Astrocyte (in vitro differentiated cells and primary cell): Measurements from ENCODE around the gene LILRA1. TPM values are rescaled to one million over a fixed set of nuclear protein-coding genes. Genes with fewer than 3 reads are reported as not detected.
"Not testable (repeated sequence)": the region's sequence is repeated elsewhere in the genome, so short reads cannot be mapped to it uniquely, and the experiment has no call there.

ENCODE experiments used
- DNase-seq: peaks from one replicate; pipeline ENCODE4 v3.0.0-alpha.2; 2010; ENCODE audit warnings: low read depth
- FAIRE-seq: peaks from 2 replicates; lab custom pipeline; 2011; peaks lifted over from hg19 to GRCh38; lab: Jason Lieb, UNC
- H2AFZ ChIP-seq: 2 replicates; pipeline ENCODE4 v1.6.0; 2012; ENCODE audit warnings: low read depth, low read length, inconsistent platforms
- H3K27ac ChIP-seq: 2 replicates; pipeline ENCODE4 v1.5.1; 2011; ENCODE audit warnings: low read depth, low read length, inconsistent platforms
- H3K27me3 ChIP-seq: 2 replicates; pipeline ENCODE4 v1.6.0; 2011; ENCODE audit warnings: low read length, inconsistent platforms; ENCODE audit not compliant: insufficient read depth
- H3K36me3 ChIP-seq: 2 replicates; pipeline ENCODE4 v1.5.1; 2011; ENCODE audit warnings: low read length, inconsistent platforms; ENCODE audit not compliant: insufficient read depth
- H3K4me1 ChIP-seq: 2 replicates; pipeline ENCODE4 v1.5.1; 2011; ENCODE audit warnings: low read length, inconsistent platforms; ENCODE audit not compliant: insufficient read depth
- H3K4me2 ChIP-seq: 2 replicates; pipeline ENCODE4 v1.6.0; 2012; ENCODE audit warnings: low read length, inconsistent platforms
- H3K4me3 ChIP-seq: 2 replicates; pipeline ENCODE4 v1.5.1; 2011; ENCODE audit warnings: low read depth, mild to moderate bottlenecking, low read length, inconsistent platforms; ENCODE audit not compliant: insufficient read depth
- H3K79me2 ChIP-seq: 2 replicates; pipeline ENCODE4 v1.6.0; 2012; ENCODE audit warnings: mild to moderate bottlenecking, low read length, inconsistent platforms; ENCODE audit not compliant: insufficient read depth
- H3K9ac ChIP-seq: 2 replicates; pipeline ENCODE4 v1.6.0; 2012; ENCODE audit warnings: mild to moderate bottlenecking, low read length, inconsistent platforms
- H3K9me3 ChIP-seq: 2 replicates; pipeline ENCODE4 v1.5.1; 2012; ENCODE audit warnings: low read depth, mild to moderate bottlenecking, low read length, inconsistent platforms; ENCODE audit not compliant: insufficient read depth
- H4K20me1 ChIP-seq: 2 replicates; pipeline ENCODE4 v1.6.0; 2012; ENCODE audit warnings: low read length, inconsistent platforms; ENCODE audit not compliant: insufficient read depth
- H3K27ac Mint-ChIP-seq: one replicate; pipeline ENCODE4 v1.8.0; 2021; ENCODE audit warnings: mild to moderate bottlenecking, mixed read lengths; ENCODE audit not compliant: unreplicated experiment
- H3K27me3 Mint-ChIP-seq: one replicate; pipeline ENCODE4 v1.8.0; 2021; ENCODE audit warnings: low read depth, mixed read lengths; ENCODE audit not compliant: unreplicated experiment
- H3K36me3 Mint-ChIP-seq: one replicate; pipeline ENCODE4 v1.8.0; 2021; ENCODE audit warnings: low read depth, mixed read lengths; ENCODE audit not compliant: unreplicated experiment
- H3K4me1 Mint-ChIP-seq: one replicate; pipeline ENCODE4 v1.8.0; 2021; ENCODE audit warnings: low read depth, mixed read lengths; ENCODE audit not compliant: unreplicated experiment
- H3K4me3 Mint-ChIP-seq: one replicate; pipeline ENCODE4 v1.8.0; 2021; ENCODE audit warnings: mild to moderate bottlenecking, moderate library complexity, mixed read lengths; ENCODE audit not compliant: unreplicated experiment
- H3K9me3 Mint-ChIP-seq: one replicate; pipeline ENCODE4 v1.8.0; 2021; ENCODE audit warnings: mild to moderate bottlenecking, mixed read lengths; ENCODE audit not compliant: unreplicated experiment
- EZH2 ChIP-seq: IDR thresholded peaks from 2 replicates; pipeline ENCODE4 v1.6.1; 2012; ENCODE audit warnings: mild to moderate bottlenecking, low read length, inconsistent platforms; ENCODE audit not compliant: insufficient read depth
- total RNA-seq: library from RNA; stranded (reverse); gene quantifications from 2 replicates; pipeline ENCODE4 v1.2.1, GENCODE V29; 2021
- TF ChIP-seq, protein P1 (sequence below): IDR thresholded peaks from 2 replicates; pipeline ENCODE4 v1.5.1; 2011; ENCODE audit warnings: low read depth, mild to moderate bottlenecking, inconsistent platforms, low read length, moderate library complexity; ENCODE audit not compliant: insufficient read depth

The LILRA1 gene
- total RNA-seq, 1 donor from 2014 or later, result not detected

DNA sequence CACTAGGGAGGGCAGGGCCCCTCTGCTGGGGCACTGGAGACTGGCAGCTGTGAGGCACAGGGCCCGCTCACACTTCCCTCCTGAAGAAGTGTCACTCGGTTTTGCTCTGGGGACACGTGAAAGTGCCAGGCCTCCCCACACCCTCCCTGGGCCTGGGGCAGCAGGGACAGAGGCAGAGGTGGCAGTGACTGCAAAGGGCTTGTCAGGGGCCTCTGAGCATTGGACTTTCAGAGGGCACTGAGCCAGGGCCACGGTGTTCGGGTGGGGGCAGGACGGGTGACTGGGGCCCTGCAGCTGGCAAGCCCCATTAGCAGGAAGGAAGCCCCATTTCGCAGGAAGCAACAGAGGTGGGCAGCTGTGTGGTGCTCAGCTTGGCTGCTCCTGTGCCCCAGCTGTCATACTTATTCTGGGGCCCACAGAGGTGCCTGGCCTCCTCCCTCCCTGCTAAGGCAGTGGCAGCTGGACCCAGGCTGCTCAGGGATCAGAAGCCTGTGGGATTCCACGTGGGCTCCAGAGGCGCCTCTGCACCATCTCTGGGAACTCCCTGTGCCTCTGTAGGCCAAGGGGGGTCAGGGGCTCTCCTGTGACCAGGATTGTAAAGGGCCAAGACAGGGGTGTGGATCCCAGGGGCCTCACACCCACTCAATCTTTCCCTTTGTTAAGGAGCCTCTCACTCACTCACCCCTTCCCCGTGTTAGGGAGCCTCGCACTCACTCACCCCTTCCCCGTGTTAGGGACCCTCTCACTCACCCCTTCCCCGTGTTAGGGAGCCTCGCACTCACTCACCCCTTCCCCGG is 31.7 kb downstream of the LILRA1 start:
- H3K9me3 Mint-ChIP-seq, result peaks cover 21% of the 10 kb centered on the region
- not testable (repeated sequence) for H2AFZ ChIP-seq, H3K4me3 Mint-ChIP-seq

DNA sequence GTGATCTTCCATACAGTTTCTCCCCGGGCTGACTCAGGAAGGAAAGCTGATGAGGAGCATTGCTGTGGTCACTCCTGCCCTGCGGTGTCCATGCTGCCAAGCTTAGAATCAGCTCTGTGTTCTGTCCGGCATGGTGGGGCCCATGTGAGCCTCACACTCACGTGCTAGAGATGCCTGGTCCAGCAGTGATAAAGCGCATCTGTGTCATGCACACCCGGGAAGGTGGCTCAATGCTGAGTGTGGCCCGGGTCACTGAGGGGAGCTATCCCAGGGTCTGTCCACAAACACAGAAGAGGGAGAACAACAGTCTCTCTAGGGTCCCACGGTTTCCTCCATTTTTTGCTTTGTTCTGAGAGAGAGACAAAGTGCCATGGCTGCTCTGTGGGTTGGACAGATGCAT is 33.3 kb downstream of the LILRA1 start:
- no peak overlapping the region for H3K4me2 ChIP-seq
- Mint-ChIP-seq H3K36me3 (no peaks in the 10 kb centered on the region), H3K4me3 (no peak overlapping the region), H3K27ac (no peak overlapping the region), H3K9me3 (peaks cover 24% of the 10 kb centered on the region), H3K4me1 (no peaks in the 10 kb centered on the region), H3K27me3 (no peaks in the 10 kb centered on the region)
- no peak for TF ChIP-seq EZH2
- TF ChIP-seq, protein P1, sequence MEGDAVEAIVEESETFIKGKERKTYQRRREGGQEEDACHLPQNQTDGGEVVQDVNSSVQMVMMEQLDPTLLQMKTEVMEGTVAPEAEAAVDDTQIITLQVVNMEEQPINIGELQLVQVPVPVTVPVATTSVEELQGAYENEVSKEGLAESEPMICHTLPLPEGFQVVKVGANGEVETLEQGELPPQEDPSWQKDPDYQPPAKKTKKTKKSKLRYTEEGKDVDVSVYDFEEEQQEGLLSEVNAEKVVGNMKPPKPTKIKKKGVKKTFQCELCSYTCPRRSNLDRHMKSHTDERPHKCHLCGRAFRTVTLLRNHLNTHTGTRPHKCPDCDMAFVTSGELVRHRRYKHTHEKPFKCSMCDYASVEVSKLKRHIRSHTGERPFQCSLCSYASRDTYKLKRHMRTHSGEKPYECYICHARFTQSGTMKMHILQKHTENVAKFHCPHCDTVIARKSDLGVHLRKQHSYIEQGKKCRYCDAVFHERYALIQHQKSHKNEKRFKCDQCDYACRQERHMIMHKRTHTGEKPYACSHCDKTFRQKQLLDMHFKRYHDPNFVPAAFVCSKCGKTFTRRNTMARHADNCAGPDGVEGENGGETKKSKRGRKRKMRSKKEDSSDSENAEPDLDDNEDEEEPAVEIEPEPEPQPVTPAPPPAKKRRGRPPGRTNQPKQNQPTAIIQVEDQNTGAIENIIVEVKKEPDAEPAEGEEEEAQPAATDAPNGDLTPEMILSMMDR, result no peak
- H4K20me1 ChIP-seq, result no peaks in the 10 kb centered on the region
- no peak overlapping the region for H3K4me3 ChIP-seq
- no peak overlapping the region for H3K9ac ChIP-seq
- H3K36me3 ChIP-seq, result no peaks in the 10 kb centered on the region
- no peaks in the 10 kb centered on the region for H3K27me3 ChIP-seq
- no peak overlapping the region for H2AFZ ChIP-seq
- H3K79me2 ChIP-seq, result no peaks in the 10 kb centered on the region
- H3K27ac ChIP-seq, result no peak overlapping the region
- peaks cover 5% of the 10 kb centered on the region for H3K9me3 ChIP-seq
- no peaks in the 10 kb centered on the region for H3K4me1 ChIP-seq
- DNase-seq, result no peak
- FAIRE-seq, result no peak

More for the DNA sequence above, 31.7 kb downstream of the LILRA1 start:
- not testable (repeated sequence) for H4K20me1 ChIP-seq, DNase-seq, H3K4me2 ChIP-seq, H3K9ac ChIP-seq, H3K4me1 Mint-ChIP-seq, H3K4me1 ChIP-seq, FAIRE-seq, H3K36me3 ChIP-seq, H3K79me2 ChIP-seq, H3K27me3 ChIP-seq, H3K9me3 ChIP-seq, H3K27ac ChIP-seq, H3K36me3 Mint-ChIP-seq, H3K27ac Mint-ChIP-seq, H3K4me3 ChIP-seq, H3K27me3 Mint-ChIP-seq

DNA sequence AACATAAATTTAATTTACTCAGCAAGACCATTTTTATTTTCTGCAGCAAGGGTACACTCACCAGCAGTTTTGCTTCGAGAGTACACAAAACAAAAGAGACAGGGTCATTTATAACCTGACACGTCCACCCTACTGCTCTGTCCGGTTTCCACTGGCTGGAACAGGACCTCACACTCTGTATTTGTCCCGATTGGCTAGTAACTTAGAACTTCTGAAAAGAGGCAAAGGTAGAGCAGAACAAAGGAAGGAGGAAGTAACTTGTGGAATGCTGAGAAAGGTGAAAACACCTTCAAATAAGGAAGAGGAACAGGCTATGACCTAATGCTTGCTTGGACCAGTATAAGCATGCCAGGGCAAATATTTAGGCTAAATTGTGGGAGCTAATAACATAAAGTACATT is 34.5 kb downstream of the LILRA1 start:
- H3K9me3 Mint-ChIP-seq, result peaks cover 24% of the 10 kb centered on the region
- not testable (repeated sequence) for H3K27ac Mint-ChIP-seq, H3K36me3 Mint-ChIP-seq, H3K9ac ChIP-seq, H2AFZ ChIP-seq, H3K4me1 Mint-ChIP-seq, H3K4me1 ChIP-seq, H3K27ac ChIP-seq, H3K4me3 ChIP-seq, DNase-seq, H3K27me3 Mint-ChIP-seq, H4K20me1 ChIP-seq, H3K27me3 ChIP-seq, H3K79me2 ChIP-seq, FAIRE-seq, H3K9me3 ChIP-seq, H3K4me2 ChIP-seq, H3K4me3 Mint-ChIP-seq, H3K36me3 ChIP-seq

DNA sequence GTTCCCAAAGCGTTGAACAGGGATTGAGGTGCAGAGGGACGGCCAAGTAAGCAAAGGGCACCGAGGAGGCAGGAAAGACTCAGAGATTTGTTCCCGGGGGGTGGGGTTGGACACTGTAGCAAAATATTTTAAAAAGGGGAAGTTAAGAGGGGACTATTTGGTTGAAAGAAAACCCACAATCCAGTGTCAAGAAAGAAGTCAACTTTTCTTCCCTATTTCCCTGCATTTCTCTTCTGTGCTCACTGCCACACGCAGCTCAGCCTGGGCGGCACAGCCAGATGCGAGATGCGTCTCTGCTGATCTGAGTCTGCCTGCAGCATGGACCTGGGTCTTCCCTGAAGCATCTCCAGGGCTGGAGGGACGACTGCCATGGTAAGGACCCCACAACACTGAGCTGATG is 36.8 kb downstream of the LILRA1 start, which contains the start of gene LILRB1:
Gene LILRB1, plus strand, starts transcription at position 223 of the 400 bp plus-strand sequence. CDS start 590 bp downstream, outside the sequence.
- H3K27ac ChIP-seq, H3K27me3 Mint-ChIP-seq, H3K4me3 ChIP-seq, H3K27ac Mint-ChIP-seq, H3K4me1 Mint-ChIP-seq, H3K36me3 ChIP-seq, FAIRE-seq, DNase-seq, H3K36me3 Mint-ChIP-seq, H3K9me3 ChIP-seq, H3K4me1 ChIP-seq, H4K20me1 ChIP-seq, H3K4me2 ChIP-seq, H3K27me3 ChIP-seq, H2AFZ ChIP-seq, H3K79me2 ChIP-seq, H3K4me3 Mint-ChIP-seq, H3K9ac ChIP-seq: not testable (repeated sequence)
- H3K9me3 Mint-ChIP-seq, result peaks cover 15% of the 10 kb centered on the region
